ENCODE results near the gene EIF3A. TPM values are rescaled to one million over a fixed set of nuclear protein-coding genes. Genes with fewer than 3 reads are reported as not detected.

Gene EIF3A
- total RNA-seq, 1 donor = 135 TPM

GRCh38 chr10:119005362-119006043, 75.1 kb downstream of the EIF3A start:
- H2AFZ ChIP-seq (ENCODE audit: low read length) = no peak overlapping the region
- peak; percentile 88 for DNase-seq (ENCODE audit: insufficient read length, low spot score, missing footprints)
- no peak for TF ChIP-seq CTCF (IDR thresholded peaks at IDR 0.05; ENCODE audit: extremely low read depth, low read depth, low read length)

DNA sequence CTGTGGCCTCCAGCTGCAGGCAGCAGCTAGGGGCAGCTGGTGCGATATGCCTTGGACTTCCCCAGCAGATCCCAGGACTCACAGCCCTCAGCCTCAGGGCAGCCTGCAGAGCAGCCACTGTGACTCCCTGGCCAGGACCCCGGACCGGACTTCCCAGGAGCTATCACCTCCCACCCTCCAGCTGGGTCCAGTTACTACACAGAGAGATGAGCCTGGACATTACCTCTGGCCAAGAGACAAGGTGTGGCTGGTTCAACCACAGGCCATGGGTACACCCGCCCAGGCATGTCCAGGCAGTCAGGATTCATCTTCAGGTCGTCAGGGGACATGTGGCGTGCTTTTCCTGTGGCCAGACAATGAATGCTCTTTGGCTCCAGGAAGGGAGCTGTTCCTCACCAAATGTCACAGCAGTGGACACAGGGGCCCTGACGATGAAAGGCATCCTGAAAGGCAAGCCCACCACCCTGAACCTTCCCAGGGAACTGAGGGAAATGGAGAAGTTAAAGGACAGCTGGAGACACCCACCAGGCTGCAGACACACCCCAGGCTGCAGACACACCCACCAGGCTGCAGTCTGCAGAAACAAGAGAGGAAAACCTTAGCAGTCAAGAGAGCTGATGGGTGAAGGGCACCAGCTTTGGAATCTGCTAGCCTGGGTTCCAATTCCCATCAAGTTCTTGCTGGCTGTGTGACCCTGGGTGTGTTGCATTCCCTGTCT, 76.9 kb downstream of the EIF3A start:
- no peak for DNase-seq (ENCODE audit: insufficient read length, low spot score, missing footprints)
- H3K79me2 ChIP-seq (ENCODE audit: insufficient read depth, low read length) = no peaks in the 10 kb centered on the region

More at GRCh38 chr10:119005362-119006043, 75.1 kb downstream of the EIF3A start:
- H3K27ac ChIP-seq (ENCODE audit: low read depth, low read length) = no peak overlapping the region
- peaks cover 5% of the 10 kb centered on the region for H4K20me1 ChIP-seq (ENCODE audit: insufficient read depth, low read length)
- H3K27me3 ChIP-seq (ENCODE audit: insufficient read depth, low read length) = peaks cover 22% of the 10 kb centered on the region
- H3K4me3 ChIP-seq (ENCODE audit: insufficient read depth, low read length) = no peak overlapping the region
- no peak overlapping the region for H3K4me2 ChIP-seq (ENCODE audit: insufficient read depth, low read length)
- no peaks in the 10 kb centered on the region for H3K36me3 ChIP-seq (ENCODE audit: insufficient read depth, low read length)
- peaks cover 23% of the 10 kb centered on the region for H3K4me1 ChIP-seq (ENCODE audit: insufficient read depth, low read length)
- no peaks in the 10 kb centered on the region for H3K79me2 ChIP-seq (ENCODE audit: insufficient read depth, low read length)
- no peaks in the 10 kb centered on the region for H3K9me3 ChIP-seq (ENCODE audit: low read depth, low read length)

DNA sequence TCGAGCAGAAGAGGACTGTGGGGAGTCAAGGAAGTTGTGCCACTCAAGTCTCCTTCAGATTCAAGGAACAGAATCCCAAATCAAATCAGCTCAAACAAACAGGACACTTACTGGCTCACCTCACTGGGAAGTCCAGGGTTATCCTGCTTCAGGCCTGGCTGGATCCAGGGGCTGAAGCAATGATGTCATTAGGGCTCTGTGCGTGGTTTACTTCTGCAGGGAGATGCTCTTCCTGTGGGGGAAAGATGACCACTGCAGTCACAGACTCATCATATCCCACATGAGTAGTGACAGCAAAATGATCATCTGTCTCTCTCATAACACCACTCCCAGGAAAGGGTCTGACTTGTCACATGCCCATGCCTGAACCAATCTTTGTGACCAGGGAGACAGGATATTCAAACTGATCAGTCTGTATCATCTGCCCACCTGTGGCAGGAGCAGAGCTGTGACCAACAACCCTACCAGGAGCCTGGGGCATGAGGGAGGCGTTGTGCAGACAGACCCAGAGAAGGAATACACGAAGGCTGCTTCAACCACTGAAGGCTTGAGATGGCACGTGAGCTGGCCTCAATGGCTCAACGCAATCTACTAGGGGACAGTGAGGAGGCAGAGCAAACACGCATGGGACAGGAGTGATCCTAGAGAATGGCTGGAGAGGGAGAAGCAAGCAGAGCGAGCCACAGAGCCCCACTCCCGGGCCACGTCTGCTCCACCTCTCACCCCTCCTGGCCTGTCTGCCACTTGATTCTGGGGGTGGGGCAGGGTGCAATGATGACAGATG, 78.7 kb downstream of the EIF3A start:
- no peak for DNase-seq (ENCODE audit: insufficient read length, low spot score, missing footprints)
- H3K27ac ChIP-seq (ENCODE audit: low read depth, low read length) = no peak overlapping the region
- peaks cover 16% of the 10 kb centered on the region for H3K4me1 ChIP-seq (ENCODE audit: insufficient read depth, low read length)
- H3K27me3 ChIP-seq (ENCODE audit: insufficient read depth, low read length) = peaks cover 35% of the 10 kb centered on the region
- no peak overlapping the region for H3K4me3 ChIP-seq (ENCODE audit: insufficient read depth, low read length)
- H3K36me3 ChIP-seq (ENCODE audit: insufficient read depth, low read length) = no peaks in the 10 kb centered on the region
- H3K79me2 ChIP-seq (ENCODE audit: insufficient read depth, low read length) = no peaks in the 10 kb centered on the region
- H3K9me3 ChIP-seq (ENCODE audit: low read depth, low read length) = no peaks in the 10 kb centered on the region
- TF ChIP-seq CTCF (IDR thresholded peaks at IDR 0.05; ENCODE audit: extremely low read depth, low read depth, low read length) = no peak
- no peak overlapping the region for H3K4me2 ChIP-seq (ENCODE audit: insufficient read depth, low read length)
- peaks cover 5% of the 10 kb centered on the region for H4K20me1 ChIP-seq (ENCODE audit: insufficient read depth, low read length)
- H2AFZ ChIP-seq (ENCODE audit: low read length) = no peak overlapping the region

More for the DNA sequence above, 76.9 kb downstream of the EIF3A start:
- TF ChIP-seq CTCF (IDR thresholded peaks at IDR 0.05; ENCODE audit: extremely low read depth, low read depth, low read length) = no peak
- Histone ChIP-seq H3K27ac (ENCODE audit: low read depth, low read length) (no peak overlapping the region), H3K4me3 (ENCODE audit: insufficient read depth, low read length) (no peak overlapping the region), H3K36me3 (ENCODE audit: insufficient read depth, low read length) (no peaks in the 10 kb centered on the region), H2AFZ (ENCODE audit: low read length) (no peak overlapping the region), H3K4me1 (ENCODE audit: insufficient read depth, low read length) (peaks cover 23% of the 10 kb centered on the region), H3K27me3 (ENCODE audit: insufficient read depth, low read length) (peaks cover 29% of the 10 kb centered on the region), H3K4me2 (ENCODE audit: insufficient read depth, low read length) (no peak overlapping the region), H3K9me3 (ENCODE audit: low read depth, low read length) (no peaks in the 10 kb centered on the region), H4K20me1 (ENCODE audit: insufficient read depth, low read length) (peaks cover 5% of the 10 kb centered on the region)

Measured in osteoblast (primary cell).